WERI-Rb-1 (cell line): ENCODE measurements around the gene AGBL1.

Experiments
- DNase-seq: peaks from one replicate; pipeline ENCODE4 v3.0.0-alpha.2; 2020
- H3K27ac ChIP-seq: fragments of 250-450 bp; sonication (Bioruptor Pico); 2 replicates; pipeline ENCODE4 v1.5.1; 2020; ENCODE audit warnings: mild to moderate bottlenecking, moderate library complexity
- H3K27me3 ChIP-seq: fragments of 250-450 bp; sonication (Bioruptor Pico); 2 replicates; pipeline ENCODE4 v1.5.1; 2021; ENCODE audit warnings: mild to moderate bottlenecking, low read depth, moderate library complexity; ENCODE audit not compliant: insufficient read depth, severe bottlenecking
- H3K36me3 ChIP-seq: fragments of 250-450 bp; sonication (Bioruptor Pico); 2 replicates; pipeline ENCODE4 v1.5.1; 2020; ENCODE audit warnings: mild to moderate bottlenecking, moderate library complexity
- H3K4me3 ChIP-seq: 2 replicates; pipeline ENCODE4 v1.5.1; 2011; ENCODE audit warnings: low read depth, mild to moderate bottlenecking, control low read depth, low read length
- H3K9me3 ChIP-seq: fragments of 250-450 bp; sonication (Bioruptor Pico); 2 replicates; pipeline ENCODE4 v1.5.1; 2021; ENCODE audit warnings: mild to moderate bottlenecking, moderate library complexity; ENCODE audit not compliant: severe bottlenecking
- TF ChIP-seq, protein P1 (sequence below): IDR thresholded peaks from 2 replicates; pipeline ENCODE4 v1.5.1; 2011; ENCODE audit warnings: low read depth, mild to moderate bottlenecking, control low read depth, inconsistent platforms, low read length

AGBL1 gene

DNA sequence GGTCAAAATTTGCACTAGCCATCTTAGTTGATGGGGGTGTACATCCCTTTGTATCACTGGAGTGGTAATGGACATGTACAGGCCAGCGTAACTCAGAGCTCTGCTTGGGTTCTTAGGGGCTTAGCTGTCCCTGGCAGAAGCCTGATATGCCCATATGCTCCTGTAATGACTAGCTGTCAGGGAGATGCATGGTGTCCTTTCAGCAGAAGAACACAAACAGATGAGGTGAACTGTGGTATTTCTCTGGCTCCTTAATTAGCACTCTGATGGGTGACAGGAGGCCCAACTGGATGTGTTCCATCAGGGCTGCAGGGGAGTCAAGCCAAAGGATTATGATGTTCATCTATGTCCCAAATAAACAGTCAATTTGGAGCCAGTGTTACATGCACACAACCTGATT, 774.5 kb downstream of the AGBL1 start:
- H3K9me3 ChIP-seq = no peaks in the 10 kb centered on the region
- H3K27me3 ChIP-seq = peaks cover 20% of the 10 kb centered on the region
- TF ChIP-seq, protein P1, sequence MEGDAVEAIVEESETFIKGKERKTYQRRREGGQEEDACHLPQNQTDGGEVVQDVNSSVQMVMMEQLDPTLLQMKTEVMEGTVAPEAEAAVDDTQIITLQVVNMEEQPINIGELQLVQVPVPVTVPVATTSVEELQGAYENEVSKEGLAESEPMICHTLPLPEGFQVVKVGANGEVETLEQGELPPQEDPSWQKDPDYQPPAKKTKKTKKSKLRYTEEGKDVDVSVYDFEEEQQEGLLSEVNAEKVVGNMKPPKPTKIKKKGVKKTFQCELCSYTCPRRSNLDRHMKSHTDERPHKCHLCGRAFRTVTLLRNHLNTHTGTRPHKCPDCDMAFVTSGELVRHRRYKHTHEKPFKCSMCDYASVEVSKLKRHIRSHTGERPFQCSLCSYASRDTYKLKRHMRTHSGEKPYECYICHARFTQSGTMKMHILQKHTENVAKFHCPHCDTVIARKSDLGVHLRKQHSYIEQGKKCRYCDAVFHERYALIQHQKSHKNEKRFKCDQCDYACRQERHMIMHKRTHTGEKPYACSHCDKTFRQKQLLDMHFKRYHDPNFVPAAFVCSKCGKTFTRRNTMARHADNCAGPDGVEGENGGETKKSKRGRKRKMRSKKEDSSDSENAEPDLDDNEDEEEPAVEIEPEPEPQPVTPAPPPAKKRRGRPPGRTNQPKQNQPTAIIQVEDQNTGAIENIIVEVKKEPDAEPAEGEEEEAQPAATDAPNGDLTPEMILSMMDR = no peak

DNA sequence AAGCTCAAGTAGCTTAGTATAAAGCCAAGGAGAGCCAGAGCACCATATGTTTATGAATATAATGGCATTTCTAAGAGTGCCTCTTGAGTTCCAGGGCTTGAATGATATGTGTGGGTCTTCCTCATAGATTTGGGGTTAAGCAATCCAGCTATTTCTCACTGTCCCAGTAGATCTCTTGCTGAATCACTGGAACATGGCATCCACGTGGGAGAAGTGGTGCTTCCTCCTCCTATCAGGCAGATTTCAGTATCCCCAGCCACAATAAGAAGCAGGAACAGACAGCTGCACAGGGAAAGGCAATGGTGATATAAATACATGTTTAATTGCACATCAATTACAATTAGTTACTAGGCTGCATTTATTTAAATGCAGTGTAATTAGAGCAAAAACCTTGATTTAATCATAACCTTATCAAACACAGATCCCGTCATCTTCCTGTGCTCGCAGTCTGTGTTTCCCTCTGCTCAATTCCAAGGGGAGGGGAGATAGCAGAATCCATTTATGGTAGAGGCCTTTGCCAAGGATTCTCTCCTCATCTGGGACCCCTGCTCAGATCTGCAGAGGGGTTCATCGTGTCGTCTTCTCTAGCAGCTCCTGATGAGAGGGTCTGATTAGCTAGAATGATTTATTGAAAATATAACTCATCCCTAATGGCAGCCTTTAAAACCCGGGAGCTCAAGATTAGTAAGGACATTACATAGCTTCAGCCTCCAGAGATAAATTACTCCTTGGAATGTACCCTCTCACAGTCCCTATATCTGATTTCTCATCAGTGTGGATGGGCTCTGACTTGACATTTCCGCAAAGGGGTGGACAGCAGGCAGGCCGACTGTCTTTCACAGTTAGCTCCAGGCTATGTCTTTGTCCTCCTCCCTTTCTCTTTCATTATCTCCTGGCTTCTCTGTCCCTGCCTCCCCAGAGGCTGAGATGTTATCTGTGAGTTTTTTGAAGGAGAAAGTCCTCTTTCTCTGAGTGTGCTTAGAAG, 775.9 kb downstream of the AGBL1 start:
- Histone ChIP-seq H3K27ac (no peak overlapping the region), H3K4me3 (no peak overlapping the region), H3K27me3 (peaks cover 24% of the 10 kb centered on the region), H3K9me3 (no peaks in the 10 kb centered on the region), H3K36me3 (no peaks in the 10 kb centered on the region)
- TF ChIP-seq, protein P1 = no peak
- no peak for DNase-seq

More for the DNA sequence above, 774.5 kb downstream of the AGBL1 start:
- no peak overlapping the region for H3K27ac ChIP-seq
- H3K4me3 ChIP-seq = no peak overlapping the region
- DNase-seq = peak; percentile 7
- H3K36me3 ChIP-seq = no peaks in the 10 kb centered on the region

DNA sequence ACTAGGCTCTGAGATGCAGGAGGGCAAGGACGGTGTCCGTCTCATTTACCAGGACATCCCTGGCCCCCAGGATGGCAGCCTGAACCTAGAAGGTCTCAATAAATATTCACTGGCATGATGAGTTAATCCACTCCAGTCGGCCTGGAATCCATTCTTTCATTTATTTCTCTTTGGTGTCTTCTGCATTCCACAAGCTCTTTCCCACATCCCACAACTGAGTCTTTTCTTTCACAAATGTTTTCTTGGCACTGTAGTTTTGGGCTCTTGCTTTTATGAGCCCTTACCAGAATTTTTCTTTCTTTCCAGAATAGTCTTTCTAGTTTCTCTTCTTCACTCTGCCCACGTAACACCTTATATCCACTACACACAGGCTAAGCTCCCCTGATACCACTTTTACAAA, 778.0 kb downstream of the AGBL1 start:
- Histone ChIP-seq H3K9me3 (no peaks in the 10 kb centered on the region), H3K36me3 (no peaks in the 10 kb centered on the region), H3K4me3 (no peak overlapping the region), H3K27me3 (peaks cover 40% of the 10 kb centered on the region), H3K27ac (no peak overlapping the region)
- TF ChIP-seq, protein P1 = no peak
- no peak for DNase-seq

DNA sequence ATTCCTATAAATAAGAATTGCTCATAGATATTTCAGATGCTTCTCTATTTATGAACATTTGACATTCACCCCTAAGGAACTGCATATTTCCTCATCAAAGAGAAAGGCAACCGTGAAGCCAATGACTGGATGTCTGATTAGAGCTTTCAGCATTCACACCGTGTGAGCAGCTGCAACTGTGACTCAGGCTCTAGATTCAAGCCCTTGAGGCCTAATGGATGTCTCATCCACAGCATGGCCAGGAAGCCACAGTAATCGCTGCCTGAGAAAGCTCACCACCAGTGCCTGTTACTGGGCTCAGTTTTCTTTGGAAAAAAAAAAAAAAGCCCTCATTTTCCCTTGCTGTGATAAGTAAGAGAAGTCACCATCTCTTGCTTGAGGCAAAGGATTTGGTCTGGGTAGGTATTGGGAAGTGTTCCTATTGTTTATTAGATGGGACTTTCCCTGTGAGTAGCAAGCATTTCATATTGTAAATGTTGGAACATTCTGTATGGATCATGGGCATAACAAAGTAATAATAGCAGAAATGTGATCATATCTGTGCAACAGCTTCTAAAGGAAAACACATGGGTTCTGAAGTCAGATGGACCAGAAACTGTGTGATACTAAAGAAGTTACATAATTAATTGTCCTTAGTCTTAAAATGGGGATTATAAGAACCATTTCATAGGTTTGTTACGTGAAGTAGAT, 783.7 kb downstream of the AGBL1 start:
- TF ChIP-seq, protein P1 = no peak
- DNase-seq = no peak
- no peak overlapping the region for H3K4me3 ChIP-seq
- H3K36me3 ChIP-seq = no peaks in the 10 kb centered on the region
- H3K27me3 ChIP-seq = peaks cover 55% of the 10 kb centered on the region
- H3K27ac ChIP-seq = no peak overlapping the region
- H3K9me3 ChIP-seq = no peaks in the 10 kb centered on the region

DNA sequence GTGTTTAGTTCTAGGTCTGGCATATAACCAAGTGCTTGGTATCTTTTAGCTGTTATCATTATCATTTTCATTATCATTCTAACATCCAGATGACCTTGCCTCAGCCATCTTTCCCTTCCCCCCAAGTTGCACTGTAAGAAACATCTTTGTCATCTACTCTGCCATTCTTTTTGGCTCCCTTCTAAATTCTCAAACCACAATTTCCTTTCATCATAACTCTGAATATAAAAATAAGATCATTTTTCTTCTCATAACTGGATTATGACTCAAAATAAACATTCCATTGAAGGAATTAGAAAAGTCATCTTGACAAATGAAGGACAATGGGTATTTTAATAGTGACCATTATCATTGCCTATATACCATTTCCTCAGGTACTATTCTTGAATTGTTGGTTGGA, 786.2 kb downstream of the AGBL1 start:
- Histone ChIP-seq H3K36me3 (no peaks in the 10 kb centered on the region), H3K27ac (no peak overlapping the region), H3K9me3 (no peaks in the 10 kb centered on the region), H3K27me3 (peaks cover 51% of the 10 kb centered on the region), H3K4me3 (no peak overlapping the region)
- DNase-seq = no peak
- TF ChIP-seq, protein P1 = no peak
